Activated gamma-delta T cell (primary cell): Measurements from ENCODE around the gene MAP3K10.

Experiments
- DNase-seq: peaks from one replicate; lab custom pipeline; 2025; lab: John Stamatoyannopoulos, UW

The MAP3K10 gene

DNA sequence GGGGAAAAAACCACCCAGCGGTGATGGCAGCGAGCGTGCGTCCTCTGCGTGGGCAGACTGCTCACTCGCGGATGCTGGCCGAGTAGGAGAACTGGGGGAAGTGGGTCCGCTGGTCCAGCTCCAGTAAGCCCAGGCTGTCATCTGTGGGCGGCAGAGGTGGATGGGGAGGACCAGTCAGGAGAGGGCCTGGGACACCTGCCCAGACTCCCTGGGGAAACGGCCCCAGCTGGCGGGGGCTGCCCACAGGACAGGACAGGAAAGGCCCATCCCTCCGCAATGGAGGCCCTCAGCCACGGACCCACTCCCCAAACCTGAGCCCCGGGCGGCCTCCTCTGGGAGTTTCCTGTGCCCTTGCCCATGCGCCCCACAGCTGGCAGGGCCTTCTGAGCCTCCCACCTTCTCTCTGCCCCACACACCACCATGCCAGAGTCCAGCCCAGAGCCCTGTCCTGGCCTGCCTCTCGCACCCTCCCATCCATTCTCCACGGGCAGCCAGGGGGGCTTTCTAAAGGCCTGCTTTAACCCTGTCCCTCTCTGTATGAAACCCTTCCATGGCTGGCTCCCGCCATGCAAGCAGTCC lies 42.7 kb downstream of the MAP3K10 start:
- no peak for DNase-seq

DNA sequence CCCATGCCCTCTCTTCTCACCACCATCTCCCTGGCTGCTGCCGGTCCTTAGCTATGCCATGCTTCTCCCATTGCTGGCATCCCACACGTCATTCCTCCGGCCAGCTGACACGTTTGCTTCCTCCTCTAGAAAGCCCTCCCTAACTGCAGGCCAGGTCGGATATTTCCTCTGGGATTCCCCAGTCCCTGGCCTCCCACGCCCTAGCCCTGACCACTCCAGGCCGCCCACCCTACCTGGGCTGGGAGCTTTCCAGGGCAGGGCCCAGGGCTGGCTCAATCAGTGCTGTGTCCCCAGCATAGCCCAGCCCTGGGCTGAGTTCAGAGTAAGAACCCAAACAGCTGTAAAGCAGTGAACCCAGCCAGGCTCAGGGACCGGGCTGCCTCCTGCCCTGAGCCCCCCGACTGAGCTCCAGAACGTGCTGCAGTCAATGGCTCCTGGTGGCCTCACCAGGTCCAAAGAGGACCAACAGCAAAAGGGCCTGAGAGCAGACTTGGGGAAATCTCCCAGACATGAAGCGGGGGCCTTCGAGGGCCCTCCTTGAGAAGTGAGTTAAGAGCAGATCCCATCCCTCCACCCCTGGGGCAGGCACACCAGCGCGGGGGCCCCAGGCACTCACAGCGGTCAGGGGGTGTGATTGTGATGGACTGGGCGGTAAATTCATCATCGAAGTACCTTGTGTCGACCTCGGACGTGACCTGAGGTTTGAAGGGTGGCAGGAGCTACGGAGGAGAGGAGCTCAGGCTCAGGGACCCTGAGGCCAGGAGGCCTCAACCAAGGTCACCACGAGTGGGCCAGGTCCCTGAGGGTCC lies 43.4 kb downstream of the MAP3K10 start:
- no peak for DNase-seq

DNA sequence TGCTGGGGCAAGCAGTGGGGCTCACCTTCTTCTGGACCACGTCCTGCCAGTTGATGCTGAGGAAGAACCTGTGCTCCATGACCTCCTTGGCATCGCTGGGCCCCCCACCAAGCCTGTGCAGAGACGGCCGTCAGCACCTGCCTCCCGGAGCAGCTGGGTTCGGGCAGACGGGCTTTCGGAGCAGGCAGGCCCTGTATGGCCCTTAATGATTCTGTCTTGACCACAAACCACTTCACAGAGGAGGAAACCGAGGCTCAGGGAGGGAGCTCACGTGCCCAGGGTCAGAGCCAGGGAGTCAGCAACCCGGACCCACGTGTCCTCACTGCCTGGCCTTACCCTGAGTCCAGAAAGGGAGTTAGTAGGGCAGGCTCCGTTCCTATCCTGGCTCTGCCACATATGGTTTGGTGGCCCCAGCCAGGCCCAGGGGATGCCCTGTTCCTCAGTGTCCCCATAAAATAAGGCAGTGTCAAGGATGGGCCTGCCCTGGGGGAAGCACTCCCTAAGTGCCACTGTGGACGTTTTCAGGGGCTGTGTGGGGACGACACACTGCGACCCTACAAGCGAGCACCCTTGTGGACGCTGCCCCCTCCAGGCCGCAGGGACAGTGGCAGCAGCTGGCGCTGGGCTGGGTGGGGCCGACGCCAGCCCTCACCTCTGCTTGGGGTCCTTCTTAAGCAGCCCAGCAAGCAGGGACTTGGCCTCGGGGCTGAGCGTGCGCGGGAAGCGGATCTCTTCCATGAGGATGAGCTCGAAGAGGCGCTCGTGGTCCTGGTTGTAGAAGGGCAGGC lies 44.2 kb downstream of the MAP3K10 start:
- no peak for DNase-seq

DNA sequence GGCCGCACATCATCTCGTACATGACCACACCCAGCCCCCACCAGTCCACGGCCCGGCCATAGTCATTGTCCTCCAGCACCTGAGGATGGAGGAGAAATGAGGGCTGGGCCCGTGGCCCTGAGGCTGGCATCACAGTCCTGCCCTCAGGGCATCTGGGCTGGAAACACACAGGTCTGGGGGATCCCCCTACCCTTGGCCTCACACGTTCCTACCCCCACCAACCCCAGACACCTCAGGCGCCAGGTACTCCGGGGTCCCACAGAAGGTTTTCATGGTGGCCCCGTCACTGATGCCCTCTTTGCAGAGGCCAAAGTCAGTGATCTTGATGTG lies 44.8 kb downstream of the MAP3K10 start:
- no peak for DNase-seq

DNA sequence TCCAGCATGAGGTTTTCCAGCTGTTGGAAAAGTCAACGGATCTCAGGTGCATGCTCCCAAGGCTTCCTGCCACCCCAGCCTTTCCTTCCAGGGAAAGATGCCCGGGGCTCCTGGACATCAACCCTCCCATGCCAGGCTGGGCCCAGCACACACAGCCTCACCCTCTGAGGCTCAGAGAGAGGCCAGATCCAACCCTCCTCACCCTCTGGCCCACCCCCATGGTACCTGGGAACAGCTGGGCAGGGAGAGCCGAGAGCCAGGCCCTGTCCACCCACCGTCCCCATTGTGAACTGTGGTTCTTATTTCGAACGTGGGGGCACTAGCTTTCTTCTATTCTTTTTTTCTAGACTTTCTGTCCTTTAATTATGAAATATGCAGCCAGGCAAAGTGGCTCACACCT lies 45.1 kb downstream of the MAP3K10 start:
- no peak for DNase-seq

DNA sequence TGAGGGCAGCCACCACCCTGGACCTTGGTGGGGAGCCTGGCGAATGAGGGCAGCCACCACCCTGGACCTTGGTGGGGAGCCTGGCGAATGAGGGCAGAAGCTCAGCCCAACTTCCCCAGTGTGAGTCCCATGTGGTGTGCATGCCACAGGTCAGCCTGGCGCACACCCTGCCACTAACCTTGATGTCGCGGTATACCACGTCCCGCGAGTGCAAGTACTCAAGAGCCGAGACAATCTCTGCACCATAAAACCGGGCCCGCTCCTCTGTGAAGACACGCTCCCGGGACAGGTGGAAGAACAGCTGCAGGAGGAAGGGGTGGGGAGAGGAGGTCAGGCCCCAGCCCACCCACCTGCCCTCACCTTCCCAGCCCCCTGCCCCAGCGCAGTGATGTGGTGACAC lies 46.6 kb downstream of the MAP3K10 start:
- DNase-seq: no peak

DNA sequence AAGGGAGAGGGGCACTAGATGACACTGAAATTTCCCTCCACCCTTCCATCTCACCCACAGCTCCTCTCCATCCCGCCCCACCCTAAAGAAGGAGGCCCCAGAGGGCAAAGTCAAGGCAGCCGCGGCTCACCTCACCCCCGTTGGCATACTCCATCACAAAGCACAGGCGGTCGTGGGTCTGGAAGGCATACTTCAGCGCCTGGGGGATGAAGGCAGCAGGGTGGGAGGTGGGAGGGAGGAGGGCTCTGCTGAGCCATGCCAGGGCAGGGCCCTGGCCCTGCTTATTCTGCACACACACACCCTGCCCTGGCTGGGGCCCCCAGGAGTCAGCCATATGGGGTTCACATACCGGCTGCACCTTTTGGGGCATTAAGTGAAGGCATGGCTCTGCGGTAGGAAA lies 47.5 kb downstream of the MAP3K10 start:
- DNase-seq: no peak

DNA sequence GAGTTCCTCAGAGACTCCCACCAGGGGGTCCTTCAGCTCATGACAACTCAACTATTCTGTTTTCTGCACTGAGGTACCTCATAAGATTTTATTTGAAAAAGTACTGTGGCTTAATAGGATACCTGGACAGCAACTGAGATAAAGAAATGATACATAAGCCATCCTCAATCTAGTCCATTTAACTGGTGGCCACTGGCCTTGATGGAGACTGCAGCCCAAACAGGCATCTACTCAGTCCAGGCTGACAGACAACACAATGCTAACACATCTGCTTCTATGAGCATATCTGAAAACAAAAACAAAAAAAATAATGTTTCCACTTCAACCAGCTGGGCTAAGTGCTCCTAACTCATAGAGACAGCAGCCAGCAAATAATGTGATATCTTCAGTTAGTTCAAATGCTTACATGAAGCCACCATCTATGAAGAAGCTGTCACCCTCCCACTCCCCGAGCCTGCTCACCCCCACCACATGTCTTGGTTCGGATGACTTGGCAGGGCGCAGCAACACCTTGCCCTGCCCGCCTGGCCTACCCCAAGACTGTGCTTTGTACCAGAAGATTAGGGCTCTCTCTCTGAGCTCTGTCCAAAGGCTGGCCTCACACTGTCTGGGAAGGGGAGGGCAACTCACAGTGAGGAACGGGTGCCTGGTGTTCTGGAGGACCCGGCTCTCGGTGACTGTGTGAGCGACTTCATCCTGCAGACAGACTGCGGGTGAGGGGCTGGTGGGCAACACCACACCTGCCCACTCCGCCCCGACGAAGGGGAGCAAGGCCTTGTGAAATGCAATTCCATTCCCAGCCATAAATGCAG lies 48.4 kb downstream of the MAP3K10 start:
- no peak for DNase-seq

DNA sequence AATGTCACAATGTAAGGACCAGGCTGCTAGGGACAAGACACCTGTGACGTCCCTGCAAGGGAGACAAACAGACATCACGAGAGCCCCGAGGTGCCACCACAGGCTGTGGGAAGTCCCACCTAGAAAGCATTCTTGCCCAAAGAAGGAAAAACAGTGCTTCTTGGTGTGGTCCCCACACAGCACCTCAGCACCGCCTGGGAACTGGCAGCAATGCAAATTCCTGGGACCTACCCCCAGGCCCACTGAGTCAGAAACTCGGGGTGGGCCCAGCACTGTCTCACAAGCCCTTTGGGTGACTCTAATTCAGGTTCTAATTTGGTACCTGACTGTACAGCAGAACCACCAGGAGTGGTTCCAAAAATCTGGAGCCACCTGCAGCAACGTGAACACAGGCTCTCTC lies 49.1 kb downstream of the MAP3K10 start:
- no peak for DNase-seq

DNA sequence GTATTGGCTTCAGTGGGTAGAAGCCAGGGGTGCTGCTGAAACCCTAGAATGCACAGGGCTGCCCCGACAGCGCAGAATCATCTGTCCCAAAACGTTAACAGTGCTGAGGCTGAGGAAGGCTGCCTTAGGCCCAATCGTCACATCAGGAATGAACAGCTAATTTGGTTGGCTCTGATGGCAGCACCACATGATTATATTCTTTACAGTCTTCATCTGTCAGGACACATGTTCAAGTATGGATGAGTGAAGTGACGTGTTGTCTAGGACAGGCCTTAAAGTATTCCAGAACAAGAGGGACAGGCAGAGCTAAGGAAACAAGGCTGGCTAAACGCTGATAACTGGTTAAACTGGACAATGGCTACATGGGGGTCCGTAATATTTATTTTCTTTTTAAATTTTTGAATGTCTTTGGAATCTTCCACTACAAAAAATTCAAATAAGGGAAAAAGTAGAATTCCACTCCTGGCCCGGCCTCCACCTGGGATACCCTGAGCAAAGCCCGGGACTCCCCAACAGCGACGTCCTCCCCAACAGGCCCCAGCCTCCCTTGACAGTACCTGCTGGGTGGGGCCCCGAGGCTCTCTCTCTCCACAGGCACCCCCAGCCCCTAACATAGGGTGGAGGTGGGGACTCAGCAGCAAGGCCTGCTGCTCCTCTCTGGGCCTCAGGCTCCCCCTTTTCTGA lies 50.0 kb downstream of the MAP3K10 start:
- no peak for DNase-seq

DNA sequence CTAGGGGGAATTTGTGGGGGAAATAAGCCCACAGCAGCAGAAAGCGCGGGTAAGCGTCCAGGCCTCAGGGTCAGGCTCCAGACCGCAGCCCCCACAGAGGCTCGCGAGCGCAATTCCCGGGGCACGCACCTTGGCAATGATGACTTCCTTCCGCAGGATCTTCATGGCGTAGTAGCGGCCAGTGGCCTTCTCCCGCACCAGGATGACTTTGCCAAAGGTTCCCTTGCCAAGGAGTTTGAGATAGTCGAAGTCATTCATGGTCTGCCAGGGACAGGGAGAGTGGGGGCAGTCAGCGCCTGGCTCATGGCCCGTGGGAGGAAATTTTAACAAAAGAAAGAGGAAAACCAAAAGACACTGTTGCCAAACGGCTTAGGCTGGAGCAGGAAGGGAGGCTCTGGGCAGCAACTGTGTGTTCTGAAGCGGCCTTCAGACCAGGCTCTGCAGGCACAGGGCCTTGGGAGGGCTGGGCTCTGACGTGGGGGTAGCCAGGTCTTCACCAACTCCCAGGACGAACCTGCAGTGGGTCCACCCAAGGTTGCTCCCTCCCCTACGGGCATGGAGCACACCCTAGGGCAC lies 50.7 kb downstream of the MAP3K10 start:
- no peak for DNase-seq

DNA sequence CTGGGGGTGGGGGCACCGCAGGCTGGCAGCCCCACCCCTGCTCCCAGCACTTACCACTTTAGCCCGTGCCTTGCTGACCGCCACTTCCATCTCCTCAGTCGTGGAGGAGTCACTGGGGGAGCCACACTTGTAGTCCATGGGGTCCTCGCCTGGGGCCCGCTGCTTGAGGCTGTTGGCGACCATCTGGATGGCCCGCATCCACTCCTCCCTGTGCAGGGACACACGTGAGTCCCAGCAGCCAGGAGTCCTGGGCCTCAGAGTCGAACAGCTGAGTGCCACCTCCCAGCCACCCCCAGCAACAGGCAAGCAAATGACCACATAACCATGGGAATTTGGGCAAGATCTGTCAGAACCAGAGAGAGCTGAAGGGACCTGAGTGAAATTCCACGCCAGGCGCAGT lies 51.3 kb downstream of the MAP3K10 start:
- no peak for DNase-seq

DNA sequence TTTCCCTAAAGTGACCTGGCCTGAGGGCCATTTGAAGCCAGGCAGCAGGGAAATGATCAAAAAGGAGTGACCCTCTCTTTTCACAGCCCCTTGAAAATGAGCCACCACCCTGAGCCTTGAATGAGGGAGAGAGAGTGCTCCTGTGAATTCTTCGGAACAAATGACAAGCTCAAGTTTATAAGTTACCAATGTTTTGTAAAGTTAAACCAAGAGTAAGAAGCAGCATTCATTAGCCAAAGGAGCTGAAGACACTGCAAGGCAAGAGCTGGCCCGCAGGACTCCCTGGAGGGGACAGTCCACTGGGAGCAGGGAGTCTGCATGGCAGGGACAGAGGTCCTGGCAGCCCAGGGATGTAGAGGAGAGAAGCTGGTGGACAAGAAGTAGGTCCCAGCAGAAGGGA lies 52.0 kb downstream of the MAP3K10 start:
- DNase-seq: no peak

DNA sequence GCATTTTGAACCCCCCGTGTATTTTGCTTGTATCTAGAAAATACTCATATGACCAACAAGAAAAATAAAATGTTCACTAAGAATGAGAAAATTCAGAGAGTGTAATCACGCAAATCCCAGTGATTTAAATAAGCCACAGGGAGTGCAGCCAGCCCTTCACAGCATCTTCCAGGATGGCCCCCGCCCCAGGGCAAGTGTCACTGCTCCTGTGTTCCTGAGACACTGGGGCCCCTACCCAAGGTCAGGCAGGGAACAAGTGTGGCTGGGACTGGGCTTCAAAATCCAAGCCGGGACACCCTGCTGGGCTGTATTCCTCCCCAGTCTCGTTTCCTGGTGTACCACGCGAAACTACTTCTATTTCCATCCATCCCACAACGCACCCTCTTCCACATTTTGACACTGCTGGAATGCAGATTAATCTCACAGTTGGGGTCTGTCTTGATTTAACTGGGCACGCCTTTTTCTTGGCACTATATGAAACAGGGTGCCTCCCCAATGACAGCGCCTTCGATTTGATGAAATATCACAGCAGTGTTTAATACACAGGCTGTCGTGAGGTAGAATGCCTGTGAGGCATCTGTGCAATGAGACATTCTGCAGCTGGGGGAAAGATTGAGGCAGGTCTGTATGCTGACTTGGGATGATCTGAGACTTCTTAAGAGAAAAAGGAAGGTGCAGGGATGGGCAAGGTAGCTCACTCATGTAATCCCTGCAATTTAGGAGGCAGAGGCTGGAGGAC lies 53.5 kb downstream of the MAP3K10 start:
- DNase-seq: no peak

DNA sequence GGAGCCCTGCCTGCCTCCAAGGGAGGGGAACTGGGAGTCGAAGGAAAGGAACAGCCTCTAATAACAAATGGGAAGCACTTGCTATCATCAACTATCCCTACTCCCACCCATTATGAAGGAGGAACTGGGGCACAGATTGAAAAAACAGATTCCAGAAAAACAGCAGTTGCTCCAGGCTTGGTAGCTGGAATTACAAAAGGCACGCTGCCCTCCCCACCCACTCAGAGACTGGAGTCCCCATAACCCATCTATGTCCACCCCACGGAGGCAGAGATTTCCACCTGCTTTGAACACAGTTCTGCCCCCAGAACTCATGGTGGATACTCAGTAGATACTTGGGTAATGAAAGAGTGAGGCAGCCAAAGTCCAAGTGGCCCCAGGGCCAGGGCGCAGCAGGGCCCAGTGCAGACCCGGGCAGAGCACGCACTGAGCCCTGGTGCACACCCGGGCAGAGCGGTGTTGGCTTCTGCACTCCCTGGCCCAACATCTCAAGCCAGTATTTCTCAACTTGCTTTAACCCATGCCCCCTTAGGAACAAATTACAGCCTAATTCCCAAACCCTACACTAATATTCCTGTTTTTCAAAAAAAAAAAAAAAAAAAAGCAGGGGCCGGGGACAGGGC lies 54.4 kb downstream of the MAP3K10 start:
- DNase-seq: no peak

DNA sequence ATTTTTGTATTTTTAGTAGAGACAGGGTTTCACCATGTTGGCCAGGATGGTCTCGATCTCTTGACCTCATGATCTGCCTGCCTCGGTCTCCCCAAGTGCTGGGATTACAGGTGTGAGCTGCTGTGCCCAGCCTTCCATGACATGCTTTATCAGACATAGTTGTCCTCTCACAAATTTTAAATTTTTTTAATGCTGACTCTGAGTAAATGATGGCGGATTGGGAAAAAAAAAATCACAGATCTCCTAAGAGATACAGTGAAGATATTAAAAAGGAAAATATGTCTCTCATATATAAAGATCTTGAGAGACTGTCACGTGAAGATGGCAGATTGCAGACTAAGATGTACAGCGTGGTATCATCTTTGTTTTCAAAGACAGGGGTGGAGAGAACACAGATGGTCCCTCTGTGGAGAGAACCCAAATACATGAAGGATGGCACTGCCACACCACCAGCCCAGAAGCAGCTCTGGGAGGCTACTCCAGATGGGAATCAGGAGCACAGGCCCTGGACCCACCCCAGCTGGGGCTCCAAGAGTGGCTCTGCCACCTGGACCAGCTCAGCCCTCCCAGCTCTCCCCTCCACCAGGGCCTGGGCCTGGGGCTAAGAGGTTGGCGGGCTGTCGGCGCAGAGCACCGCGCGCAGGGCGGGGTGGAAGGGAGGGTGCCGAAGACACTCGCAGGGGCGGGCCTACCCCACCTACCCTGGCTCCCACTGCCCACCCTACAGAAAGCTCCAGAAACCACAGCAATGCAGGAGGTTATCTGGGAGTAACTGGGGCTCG lies 55.3 kb downstream of the MAP3K10 start:
- no peak for DNase-seq

DNA sequence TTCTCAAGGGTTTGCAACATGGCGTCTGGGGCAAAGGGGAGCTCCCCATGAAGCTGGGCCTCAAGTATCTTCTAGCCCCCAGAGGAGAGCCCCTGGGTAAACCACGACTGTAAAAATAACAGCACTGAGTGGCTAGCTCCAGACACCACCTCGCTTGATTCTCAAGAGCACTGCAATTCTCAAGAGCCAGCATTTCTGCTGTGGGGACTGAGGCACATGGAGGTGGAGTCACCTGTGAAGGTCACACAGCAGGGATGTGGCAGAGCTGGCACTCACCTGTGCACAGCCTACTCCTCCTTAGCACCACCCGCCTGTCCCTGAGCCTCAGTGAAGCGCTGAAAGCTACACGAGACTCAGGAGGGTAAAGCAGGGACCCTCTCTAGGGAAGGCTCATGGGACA lies 56.0 kb downstream of the MAP3K10 start:
- DNase-seq: no peak

DNA sequence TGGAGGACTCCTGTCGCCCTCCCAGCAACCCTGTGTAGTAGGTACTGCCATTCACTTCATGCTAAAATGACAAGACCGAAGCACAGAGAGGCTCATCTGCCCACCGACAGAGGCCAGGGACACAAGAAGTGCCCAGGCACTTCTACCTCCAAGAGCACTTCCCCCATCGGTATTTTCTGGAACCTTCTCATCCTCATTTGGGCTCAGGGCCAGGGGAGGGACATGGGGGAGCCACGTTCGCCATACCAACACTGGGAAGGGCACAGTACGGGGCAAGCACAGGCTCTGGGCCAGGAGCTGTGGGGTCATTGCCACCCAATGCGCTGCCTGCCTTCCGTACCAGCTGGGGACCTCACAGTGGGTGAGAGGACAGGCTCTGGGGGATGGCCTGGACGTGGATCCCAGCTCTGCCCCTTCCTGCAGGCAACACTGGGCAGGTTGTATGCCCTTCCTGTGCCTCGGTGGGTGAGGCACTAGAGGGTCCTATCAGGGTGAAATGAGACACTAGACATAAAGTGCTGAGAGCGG lies 56.6 kb downstream of the MAP3K10 start:
- no peak for DNase-seq

DNA sequence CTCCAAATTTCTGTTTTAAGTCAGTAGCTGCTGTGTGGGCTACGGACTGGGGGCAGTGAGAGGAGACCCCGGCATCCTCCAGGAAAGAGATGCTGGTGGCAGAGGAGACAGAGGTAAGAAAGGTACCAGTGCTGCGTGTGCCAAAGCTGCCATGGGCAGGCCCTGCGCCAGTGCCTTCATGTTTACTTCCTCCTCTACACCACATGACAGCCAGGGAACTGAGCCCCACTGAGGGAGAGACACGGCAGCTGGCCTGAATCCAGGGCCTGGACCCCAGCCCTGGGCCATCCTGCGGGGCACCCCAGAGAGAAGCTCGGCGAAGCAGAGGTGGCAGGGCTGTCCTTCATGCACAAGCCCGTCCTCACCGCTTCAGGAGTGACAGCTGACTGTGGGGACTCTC lies 58.0 kb downstream of the MAP3K10 start:
- no peak for DNase-seq
